Fibroblast of skin of right quadriceps (primary cell): ENCODE results near the gene JAZF1.

Experiments used
- DNase-seq: peaks from one replicate; pipeline ENCODE4 v3.0.0-alpha.2; 2013

Gene JAZF1

DNA sequence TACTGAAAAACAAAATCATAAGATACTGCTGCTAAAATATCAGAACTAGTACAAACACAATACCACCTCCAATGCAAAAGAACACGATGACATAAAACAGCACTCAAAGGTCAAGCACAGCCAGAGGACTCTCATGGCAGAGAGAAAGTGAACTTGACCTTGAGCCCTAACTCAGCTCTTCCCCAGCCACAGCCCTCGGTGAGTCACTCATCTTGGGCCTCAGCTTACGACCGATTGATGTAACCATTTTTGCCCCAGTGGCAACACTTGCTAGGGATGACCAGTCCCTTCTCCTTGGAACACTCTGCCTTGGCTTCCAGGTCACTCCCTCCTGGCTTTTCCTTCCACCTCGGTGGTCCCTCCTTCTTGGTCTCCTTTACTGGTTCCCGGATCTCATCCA lies 77.8 kb downstream of the JAZF1 start:
- DNase-seq: no peak

DNA sequence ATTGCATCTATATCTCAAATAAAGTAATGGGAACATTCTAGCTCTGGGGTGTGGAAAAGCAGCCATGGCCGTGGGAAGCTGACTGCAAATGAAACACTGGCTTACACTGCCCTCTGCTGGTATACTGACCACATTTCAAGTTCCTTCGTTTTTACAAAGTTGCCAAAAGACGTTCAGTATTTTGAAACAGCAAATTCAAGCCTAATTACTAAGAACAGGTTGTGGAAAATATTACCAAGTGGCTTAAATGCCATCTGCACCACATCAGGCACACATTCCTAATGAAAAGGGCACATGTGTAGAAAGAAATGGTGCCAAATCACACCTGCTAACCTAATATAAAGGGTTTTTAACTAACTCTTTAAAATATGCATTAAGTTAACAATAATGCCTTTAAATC lies 83.9 kb downstream of the JAZF1 start:
- peak; percentile 59 for DNase-seq

DNA sequence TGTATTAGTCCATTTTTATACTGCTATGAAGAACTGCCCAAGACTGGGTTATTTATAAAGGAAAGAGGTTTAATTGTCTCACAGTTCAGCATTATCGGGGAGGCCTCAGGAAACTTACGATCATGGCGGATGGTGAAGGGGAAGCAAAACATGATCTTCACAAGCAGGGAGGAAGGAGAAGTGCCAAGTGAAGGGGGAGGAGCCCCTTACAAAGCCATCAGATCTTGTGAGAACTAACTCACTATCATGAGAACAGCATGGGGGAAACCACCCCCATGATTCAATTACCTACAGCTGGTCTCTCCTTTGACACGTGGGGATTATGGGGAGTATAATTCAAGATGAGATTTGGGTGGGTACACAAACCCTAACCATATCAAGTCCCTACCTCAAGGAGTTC lies 85.4 kb downstream of the JAZF1 start:
- no peak for DNase-seq

DNA sequence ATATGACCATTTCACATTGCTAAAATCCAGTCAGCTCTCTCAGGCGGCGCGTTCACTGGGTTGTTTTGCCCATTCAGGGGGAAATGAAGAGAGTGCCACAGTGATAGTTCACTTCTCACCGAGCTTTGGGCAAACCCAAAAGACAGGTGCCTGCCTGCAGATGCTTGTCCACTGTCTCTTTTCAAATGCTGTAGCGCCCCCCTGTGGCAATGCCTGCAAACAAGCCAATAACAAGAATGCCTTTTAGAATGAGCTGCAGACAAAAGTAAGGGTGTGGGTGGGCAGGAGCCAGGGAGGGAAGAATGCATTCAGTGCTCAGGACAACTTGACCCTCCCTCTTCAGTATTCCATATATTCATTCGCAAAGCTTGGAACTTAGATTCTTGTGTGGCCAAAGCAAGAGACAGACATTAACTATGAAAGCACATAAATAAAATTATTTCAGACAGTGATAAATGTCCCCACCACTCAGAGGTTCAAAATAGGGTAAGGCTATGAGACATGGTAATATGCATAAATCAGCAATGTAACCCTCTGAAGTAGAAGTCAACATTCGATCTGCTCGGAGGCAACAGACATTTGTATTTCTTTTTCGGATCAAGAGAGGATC lies 86.9 kb downstream of the JAZF1 start:
- peak; percentile 65 for DNase-seq

DNA sequence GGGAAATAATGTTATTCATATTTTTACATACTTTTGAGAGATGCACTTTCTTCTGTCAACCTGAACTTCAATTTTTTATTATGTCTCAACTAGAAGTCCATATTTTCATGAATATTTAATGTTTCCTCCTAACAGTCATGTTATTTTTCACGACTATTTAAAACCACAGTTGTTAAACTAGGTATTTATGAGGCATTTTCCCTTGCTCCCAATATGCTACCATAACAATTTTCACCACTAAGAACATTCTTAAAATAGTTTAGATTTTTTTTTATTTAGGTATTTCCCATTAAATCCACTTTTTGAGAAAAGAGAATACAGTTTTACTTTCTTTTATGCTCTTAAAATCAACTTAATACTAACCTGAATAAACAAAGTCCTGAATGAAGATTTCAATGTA lies 89.4 kb downstream of the JAZF1 start:
- peak; percentile 40 for DNase-seq

DNA sequence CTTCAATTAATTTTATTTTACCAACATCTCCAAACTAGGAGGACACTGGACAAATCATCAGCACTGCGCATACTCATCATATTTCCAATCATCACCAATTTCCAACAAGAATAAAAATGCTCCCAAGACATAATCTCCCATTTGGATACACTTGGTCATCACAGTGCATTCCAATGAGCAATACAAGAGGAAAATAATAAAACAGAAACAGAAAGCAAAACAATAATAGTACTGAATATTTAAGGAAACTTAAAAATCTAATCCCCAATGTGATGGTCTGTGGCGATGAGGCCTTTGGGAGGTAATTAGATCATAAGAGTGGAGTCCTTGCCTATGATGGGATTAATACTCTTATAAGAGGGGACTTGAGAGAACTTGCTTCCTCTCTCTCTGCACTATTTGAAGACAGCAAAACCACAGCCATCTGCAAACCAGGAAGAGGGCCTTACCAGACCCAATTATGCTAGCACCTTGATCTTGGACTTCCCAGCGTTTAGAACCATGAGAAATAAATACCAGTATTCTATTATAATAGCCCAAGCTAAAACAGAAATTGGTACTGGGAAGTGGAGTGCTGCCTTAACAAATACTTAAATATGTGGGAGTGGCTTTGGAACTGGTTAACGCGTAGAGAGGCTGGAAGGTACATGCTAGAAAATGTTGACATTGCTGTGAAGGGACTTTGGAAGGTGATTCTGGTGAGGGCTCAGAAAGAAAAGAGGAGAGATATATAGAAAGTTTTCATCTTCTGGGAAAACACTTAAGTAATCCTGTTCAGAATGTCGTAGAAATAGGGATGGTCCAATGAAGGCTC lies 91.5 kb downstream of the JAZF1 start:
- DNase-seq: no peak

DNA sequence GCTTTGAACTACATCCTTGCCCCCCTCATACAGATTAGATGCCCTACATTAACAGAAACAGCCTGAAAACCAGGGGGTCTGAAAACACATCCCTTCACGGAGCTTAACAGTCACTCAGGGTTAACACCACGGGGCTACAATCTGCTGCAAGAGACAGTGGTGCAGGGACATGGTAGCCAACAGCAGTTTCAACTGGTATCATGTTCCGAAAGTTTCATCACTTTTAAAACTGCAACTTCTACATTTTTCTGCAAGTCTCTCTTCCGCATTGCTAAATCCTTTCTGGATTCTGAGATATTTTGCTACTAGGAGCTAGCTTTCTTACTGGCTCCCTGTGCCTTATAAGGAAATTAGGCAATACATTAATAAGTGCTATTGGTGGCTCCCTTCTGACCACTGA lies 92.6 kb downstream of the JAZF1 start:
- DNase-seq: peak; percentile 31

DNA sequence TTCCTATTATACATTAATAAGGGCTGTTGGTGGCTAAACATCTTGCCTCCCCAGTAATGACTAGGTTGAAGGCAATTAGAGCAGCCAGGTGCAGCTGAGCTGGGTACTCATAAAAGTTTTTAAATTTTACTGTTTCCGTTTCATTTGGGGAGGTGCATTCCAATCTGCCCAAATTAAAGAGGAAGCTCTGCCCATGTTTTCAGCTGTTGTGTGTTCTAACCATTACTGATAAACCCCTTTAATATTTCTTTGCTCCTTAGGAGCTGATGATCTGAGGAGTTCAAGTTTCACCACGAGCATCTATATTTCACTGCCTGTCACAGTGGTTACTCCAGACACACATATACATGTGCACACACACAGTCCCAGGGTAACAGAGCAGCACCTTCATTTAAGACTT lies 94.4 kb downstream of the JAZF1 start:
- no peak for DNase-seq

DNA sequence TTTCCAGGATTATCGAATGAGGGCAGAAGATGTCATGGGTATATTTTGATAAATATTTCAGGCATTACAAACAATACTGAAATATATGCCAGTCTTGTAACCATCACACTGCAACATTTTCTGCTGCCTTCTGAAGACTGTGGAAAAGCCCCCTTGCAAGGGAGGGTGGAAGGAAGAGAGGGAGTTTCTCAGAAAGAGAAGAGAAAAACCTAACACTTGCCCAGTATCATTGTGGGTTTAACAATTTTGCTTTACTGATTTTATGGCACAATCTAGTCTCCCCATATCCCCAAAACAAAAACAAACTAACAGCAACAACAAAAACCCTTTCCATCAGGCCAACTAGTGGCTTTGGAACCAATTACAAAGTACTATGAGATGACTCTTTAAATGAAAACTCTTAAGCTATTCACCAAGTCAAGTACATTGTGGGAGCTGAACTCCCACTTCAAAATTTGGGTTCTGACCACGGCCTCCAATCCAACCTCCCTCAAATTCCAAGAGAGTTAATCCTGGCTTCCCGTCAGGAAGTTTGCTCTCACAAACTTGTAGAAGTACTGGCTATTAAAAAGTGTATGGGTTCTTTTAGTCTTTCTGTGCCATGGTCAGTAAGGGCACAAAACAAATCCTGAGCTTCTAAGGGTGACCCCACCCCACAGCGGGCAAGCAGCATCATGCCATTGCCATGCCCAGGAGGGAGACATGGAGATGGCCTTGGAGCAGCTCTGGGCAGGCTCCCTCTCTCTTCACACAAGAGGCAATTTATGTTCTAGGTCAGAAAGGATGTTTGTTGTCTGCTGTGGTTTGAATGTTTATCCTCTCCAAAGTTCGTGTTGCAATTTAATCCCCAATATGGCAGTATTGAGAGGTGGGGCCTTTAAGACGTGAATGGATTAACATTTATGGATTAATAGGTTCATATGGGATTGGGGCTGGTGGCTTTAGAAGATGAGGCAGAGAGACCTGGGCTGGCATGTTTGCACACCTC lies 96.3 kb downstream of the JAZF1 start:
- no peak for DNase-seq

DNA sequence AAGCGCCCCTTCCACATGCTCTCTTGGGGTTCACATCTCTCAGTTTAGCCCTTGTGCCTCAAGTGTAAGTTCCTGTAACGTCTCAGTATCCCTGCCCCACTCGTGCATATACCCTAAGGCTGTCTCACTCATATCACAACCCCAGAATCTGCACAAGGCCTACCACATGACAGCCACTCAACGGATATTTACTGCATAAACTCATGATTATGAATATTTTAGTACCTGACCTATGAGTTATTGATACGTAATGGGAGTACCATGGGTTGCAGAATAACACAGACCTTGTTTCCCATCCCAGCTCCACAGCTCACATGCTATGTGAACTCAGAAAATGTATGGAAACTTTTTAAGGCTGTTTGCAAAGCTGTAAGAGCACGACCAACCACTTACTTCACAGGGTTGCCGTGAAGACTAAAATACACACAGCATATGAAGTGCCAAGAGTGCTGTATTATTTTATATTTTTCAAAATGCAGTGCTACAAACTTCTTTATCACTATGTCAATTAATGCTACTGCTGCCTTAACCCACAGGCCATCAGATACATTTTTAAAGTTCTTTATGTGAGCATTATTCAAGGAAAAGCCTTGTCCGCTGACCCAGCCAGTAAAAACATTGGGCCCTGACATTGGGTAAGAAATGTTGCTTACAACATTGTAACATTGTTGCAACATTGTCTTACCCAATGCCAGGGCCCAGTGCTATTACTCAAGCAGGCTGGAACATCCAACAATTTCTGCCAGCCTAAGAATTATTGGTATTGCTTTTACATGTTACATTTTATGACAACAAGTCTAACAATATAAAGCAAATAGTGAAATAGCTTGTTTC lies 97.2 kb downstream of the JAZF1 start:
- peak; percentile 57 for DNase-seq

DNA sequence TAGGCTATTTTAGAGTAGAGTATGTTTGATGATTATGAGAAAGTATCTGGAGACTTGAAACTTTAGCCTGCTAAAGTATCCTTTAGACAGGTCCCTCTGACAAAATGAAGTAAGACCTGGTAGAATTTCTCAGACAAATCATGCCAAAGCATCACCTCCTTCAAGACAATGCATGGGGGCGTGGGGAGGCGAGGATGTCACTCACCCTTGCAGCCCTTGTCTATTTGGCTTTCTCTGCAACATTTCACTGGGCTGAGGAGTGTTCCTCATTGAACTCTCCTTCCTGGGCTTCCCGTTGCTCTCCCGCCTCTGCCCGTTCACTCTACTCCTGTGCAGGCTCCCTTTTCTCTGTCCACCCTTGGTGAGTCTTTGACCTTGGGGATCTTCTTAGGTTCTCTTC lies 98.5 kb downstream of the JAZF1 start:
- no peak for DNase-seq

DNA sequence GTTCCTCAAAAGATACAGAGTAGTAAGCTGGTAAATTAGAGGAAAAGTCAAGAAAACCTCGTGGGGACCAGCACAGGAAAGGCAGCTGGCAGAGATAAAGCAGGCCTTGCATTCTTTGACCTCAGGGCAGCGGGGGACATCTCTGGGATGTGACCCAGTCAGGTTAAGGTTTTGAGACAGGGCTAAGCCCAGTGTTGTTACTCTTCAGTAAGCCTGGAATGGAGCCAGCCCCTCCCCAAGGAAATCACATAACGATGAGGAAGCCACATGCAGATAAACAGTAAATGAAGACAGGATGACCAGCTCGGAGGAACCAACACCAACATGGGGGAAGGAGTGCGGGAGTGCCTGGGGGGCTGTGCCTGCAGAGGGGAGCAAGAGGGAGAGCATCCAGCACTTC lies 99.6 kb downstream of the JAZF1 start:
- no peak for DNase-seq

DNA sequence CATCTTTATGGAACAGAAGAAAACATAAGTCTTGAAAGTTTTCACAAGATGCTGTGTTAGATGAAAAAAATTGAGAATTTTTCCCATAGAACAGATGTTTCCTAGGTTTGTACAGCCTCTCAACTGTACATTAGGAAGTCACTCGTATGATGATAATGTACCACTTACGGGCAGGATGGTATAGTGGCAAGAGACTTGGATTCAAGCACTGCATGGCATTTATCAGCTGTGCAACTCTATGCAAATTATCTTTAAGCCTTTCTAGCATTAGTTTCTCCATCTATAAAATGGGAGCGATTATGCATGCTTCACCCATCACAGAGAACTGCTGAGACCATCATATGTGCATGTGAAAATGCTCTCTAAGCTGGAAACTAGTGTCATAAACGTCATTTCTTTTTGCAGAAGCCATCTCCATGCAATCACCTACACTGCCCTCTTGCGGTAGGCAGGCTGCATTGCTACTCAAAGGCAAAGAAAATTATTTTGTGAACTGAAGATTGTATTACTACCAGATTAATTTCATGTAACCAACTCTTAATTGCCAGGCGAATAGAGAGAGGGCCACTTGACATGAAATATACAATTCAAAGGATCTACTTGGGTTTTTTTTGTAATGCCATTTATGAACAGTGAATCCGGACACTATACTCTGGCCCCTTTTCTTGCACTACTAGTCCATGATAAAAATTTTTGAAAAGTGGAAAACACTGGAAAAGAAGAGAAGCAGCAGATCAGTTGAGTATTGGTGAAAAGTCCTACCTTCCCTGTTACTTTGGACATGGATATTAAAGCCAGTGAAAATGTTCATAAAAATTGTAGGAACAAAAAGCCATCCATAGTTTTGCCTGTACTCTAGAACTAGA lies 102.3 kb downstream of the JAZF1 start:
- DNase-seq: peak; percentile 54

DNA sequence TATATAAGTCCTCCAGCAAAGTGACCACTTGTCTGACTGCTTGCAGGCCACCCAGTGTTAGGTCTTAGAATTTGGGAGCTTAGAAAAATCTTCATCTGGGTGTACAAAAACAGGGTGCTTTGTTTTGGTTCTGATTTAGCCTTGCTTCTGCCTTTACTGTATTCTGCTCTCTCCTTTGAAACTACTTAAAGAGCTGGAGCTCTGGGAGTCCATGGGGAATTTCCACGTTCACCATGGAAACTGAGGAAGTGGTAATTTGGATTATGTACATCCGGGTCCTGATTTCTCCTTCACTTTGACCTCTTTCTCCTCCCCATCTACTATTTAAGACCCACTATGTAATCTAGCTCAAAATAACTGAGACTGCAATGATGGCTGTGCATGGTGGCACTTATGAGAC lies 103.0 kb downstream of the JAZF1 start:
- DNase-seq: no peak

DNA sequence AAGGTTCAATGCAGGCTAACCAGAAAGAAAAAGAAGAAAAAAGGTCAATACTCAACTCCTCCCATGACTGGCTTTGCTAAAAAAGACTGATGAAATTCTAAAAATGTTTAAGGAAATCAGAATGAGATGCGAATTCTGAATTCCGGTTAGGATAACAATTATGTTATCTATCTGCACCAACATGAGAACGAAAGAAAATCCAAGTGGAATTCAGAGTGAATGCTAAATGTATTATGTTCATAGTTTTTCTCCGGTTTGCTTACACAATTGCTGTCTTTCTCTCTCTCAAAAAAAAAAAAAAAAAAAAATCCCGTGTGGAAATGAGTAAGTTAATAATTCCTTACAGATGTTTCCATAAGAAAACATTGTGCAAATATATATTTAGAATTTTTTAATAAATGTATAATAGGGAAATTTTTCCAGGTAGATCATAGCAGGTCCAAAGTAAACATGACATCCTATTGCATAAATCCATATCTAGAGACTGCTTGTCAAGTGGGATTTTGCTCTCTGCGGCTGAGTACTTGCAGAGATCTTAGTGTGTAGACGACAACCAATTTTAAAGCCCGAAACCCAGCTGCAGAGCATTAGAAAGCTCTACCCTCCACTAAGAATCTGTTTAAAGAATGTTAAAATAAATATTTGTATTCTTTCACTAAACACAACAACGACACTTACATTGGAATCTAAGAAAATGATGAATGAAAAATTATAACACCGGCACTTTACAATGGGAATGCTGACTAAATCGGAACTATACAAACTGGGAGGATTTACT lies 104.0 kb downstream of the JAZF1 start:
- DNase-seq: no peak

DNA sequence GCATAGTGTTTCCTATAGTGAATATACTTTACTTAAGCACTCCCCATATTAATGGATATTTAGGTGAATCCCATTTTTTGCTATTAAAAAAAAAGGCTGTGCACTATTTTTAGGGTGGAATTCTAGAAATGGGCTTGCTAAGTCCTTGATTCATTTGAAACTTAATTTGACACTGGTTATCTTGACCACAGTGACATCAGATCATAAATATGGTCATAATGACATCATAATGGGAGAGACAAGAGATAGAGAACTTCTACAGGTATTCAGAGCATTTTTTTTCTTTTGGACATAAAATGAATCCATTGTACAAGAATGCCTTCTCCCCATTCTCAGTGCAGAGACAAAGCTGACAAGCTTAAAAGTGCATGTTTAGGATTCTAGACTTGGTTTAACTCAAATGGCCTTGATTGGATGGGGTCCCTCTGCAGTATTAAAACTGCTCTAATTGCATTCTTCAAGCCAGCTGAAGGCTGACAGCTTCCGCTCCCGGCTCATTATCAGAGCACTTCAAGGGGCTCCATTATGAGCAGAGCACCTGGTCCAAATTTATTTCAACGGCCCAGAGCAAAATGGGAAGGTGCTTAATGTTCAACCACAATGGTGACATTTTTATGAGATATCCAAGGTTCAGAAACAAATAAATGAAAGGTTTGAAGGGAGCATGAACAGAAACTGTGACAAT lies 104.8 kb downstream of the JAZF1 start:
- DNase-seq: no peak

DNA sequence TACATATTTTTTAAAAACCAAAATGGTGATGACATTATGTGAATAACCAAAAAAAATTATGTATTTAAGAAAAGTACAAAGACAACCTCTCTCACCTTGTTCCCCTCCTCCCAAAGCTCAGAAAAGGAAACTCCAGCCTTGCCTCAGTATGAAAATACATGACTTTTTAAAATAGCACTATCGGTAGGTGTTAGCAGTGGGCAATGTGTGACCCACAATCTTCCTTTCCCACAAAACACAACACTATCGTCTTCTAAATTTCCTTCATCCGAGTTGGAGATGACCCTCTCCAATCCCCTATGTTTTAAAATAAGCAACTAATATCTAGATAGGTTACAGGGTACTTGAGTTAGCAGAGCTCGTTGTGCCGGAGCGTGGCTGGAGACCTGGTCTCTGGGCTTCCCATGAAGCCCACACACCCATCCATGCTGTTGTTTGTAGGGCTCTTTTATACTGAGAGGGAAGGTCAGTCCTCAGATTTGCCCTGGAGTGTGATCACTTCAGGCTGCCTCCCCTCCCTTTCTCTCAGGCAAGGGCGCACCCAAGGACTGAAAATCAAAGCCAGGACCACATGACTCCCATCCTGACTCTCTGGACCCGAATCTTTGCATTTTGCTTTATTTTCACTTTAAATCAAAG lies 107.6 kb downstream of the JAZF1 start:
- no peak for DNase-seq

DNA sequence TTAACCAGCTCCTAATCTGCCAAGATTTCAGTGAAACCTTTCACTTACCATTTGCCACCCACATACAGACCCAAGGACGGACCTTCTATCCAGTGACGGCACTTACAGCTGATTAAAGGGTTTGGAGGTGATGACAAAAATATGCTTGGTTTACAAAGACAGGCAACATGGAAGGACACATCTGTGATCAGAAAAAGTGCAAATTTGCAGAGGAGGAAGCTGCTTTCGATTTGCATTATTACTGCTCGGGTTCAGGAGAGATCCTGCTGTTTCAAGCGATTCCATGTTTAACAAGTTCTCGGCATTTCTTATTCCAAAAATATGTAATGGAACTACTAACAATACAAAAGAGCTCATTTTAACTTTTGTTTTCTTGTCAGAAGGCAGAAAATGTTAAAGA lies 109.0 kb downstream of the JAZF1 start:
- DNase-seq: no peak

DNA sequence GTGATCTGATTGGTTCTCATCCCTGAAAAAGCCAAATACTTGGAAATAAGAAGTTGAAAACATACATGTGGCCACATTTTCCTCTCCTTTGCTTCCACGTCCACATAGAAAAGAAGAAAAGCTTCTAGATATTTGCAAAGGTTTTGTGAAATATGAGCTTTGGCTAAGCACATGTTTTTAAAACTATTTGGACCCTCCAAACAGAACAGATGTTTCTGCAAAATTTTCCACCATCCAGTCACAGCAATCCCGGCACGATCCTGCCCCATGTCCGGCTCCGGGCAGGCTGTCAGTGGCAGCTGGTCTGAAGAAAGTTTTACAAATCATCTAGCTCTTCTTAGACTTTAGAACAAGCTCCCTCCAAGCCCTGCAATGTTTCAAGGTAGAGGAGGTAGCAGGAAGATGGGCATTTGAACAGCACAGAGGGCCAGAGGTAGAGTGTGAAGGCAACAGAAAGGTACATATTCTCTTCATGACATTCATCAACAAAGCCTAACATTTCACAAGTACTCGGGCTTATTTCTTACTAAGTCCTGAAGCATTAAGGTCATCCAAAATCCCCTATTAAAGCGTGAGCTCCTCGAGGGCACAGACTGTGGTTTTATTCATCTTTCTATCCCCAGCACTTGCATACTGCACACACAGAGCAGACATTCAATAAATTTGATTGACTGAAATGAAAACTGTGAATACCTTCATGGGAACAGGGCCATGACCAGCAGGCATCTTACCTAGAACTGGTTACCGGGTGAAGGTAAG lies 110.1 kb downstream of the JAZF1 start:
- no peak for DNase-seq
